Endometrial microvascular endothelial cells (primary cell): ENCODE results near the gene RICTOR. TPM values are rescaled to one million over a fixed set of nuclear protein-coding genes. Genes with fewer than 3 reads are reported as not detected.
"Not testable (repeated sequence)": the region's sequence is repeated elsewhere in the genome, so short reads cannot be mapped to it uniquely, and the experiment has no call there.

Experiments
- in situ Hi-C: cut with HindIII; loops from 2 replicates; pipeline ENCODE4 v1.10.0; 2017; ENCODE audit warnings: low sequenced_read_pairs, low pct_unique_long_range_greater_than_20kb; ENCODE audit errors: inconsistent ontology term
- total RNA-seq: library from RNA; depleted of rRNA; stranded (reverse); fragments of >200 nt; gene quantifications from one replicate; pipeline ENCODE4 v1.2.3, GENCODE V29; 2015; ENCODE audit errors: inconsistent ontology term

RICTOR gene
- total RNA-seq, 1 donor from 2014 or later: 14.7 TPM

DNA sequence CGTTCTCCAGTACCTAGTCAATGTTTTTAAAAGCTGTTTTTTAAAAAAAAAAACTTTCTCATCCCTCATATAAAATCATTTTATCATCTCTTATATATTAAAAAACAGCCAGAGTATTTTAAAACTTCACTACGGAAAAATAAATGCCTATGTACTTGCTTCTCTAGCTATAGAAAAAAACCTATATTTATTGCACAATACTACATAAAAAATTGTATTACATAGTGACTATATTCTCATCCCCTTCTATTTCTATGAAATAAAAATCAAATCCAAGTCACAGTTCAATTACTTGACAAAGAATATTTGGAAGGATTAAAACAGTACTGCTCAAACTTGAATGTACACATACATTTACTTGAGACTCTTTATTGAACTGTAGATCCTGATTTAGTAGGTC is 56.7 kb downstream of the RICTOR start:
- in situ Hi-C loops: no loop called here

- in situ Hi-C loops: no loop called here
These were observed 57.5 kb downstream of the RICTOR start for GRCh38 chr5:39016587-39017275.

DNA sequence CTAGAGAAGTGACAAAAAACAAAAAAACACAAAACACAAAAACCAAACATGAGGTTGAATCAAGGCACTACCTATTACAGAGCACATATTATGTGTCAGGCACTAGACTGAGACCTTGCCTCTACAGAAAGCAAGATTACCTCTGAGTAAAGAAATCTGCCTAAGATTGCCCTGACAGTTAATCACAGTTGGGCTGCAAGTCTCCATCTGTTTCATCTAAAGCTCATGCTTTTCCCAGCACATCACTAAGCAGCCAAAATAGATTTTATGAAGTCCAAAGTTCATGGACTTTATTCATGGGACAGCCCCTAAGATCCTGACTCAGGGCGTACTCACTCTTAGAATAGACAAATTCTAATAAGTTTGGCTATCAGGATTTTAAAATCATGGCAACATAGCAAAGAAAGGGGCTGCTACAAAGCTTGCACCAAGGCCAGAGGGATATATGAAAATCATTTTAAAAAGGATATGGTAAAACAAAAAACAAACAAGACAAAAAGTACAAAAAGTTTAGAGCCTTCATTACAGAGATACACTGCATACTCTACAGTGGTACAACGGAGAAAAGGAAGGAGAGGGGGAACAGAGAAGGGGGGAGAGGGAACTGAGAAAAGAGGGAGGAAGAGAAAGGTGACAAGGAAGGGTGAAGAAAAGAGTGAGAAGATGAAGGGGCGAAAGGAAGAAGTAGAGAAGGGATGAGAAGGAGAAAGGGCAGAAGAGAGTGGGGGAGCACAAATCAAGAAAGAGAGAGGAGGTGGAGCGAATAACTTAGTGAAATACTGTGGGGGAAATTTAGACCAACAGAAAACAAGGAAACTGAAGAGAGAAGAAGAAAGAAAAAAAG is 58.2 kb downstream of the RICTOR start:
- in situ Hi-C loops: no loop called here

DNA sequence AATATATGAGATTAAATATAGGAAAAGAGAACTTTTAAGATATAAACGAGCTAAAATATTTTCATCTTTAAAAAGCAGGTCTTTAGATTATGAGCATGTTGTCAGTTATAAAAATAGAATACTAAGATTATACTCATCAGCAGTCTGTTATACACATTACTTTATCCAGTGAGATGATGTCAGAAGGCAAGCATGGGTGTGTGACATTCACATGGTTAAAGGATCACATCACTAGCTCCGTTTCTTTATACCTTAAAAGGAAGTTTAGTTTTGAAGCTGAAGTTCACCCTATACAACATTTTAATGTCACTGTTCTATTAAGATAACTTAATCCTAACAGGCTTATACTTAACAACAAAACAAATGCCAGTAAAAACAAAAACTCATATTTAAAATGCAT is 59.6 kb downstream of the RICTOR start:
- in situ Hi-C loops: no loop called here

DNA sequence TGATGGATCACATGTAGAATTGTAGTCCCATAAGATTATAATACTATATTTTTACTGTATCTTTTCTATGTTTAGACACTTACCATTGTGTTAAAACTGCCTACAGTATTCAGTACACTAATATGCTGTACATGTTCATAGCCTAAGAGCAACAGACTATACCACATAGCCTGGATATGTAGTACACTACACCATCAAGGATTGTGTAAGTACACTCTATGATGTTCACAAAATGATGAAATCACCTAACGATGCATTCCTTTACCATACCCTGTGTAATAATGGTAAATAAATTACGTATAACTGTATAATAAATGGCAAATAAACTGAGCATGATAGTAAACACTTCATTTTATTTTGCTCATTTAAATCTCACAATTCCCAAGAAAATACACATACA is 60.3 kb downstream of the RICTOR start:
- in situ Hi-C loops: no loop called here

GRCh38 chr5:39010958-39011357 is 63.2 kb downstream of the RICTOR start:
- in situ Hi-C loops: not testable (repeated sequence)

- in situ Hi-C loops: no loop called here
These were observed 64.2 kb downstream of the RICTOR start for GRCh38 chr5:39009981-39010380.

DNA sequence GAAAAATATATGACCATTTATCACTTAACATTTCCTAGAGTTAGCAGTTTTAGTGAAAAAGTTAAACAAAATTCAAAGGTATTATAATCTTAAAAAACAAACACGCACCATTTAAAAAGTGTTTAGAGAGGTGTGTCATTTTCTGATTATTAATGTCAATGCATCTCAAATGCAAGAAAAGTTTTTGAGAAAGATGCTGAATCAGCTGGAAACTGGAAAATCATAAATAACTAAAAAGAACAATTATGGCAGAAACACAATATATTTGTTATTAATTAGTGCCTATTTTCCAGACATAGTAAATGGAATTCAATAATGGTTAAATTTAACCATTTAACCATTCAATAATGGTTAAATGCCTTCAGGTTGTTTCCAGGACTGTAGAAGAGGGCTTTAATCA is 64.9 kb downstream of the RICTOR start:
- in situ Hi-C loops: no loop called here

DNA sequence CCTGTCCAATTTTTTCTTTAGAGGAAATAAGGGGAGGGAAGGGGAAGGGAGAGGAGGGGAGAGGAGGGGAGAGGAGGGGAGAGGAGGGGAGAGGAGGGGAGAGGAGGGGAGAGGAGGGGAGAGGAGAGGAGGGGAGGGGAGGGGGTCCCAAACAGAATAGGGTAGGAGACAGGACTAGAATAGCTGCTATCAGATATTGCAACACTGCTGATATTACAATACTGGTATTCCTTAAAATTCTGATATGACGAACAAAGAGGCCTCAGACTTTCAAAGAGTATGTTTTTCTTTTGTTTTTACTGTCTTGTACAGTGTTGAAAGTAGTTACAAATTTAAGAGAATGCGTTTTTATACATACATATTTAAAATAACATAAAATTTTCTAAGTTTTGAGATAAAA is 67.5 kb downstream of the RICTOR start:
- in situ Hi-C loops: no loop called here

GRCh38 chr5:39005566-39006232 is 68.5 kb downstream of the RICTOR start:
- in situ Hi-C loops: no loop called here

DNA sequence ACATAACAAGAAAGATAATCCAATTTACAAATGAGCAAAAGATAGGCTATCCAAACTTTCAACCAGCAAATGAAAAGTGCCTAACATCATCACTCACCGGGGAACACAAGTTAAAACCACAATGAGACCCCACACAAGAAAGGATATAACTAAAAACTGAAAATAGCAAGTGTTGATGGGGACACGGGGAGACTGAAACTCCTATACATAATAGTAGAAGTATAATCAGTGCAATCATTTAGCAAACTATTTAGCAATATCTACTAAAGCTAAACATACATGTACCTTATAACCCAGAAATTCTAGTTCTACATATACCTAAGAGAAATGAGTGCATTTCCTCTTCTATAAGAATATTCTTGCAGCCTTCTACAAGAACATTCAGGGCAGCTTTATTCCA is 72.5 kb downstream of the RICTOR start:
- in situ Hi-C loops: no loop called here

DNA sequence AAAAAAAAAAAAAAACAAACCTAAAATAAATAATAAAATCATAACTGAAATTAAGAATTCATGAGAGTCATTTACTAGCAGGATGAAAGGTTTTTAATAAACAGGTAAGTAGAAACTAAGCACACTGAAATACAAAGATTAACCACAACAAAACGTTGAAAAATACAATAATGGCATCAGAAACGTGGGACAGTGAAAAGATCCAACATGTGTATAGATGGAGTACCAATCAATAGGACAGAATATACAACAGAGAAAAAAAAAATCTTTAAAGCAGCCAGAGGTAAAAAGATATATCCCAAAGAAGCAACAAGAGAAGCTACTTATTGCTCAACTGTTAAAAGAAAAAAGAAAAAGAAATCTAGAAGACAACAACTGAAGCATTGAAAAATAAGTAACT is 75.2 kb downstream of the RICTOR start:
- in situ Hi-C loops: no loop called here

DNA sequence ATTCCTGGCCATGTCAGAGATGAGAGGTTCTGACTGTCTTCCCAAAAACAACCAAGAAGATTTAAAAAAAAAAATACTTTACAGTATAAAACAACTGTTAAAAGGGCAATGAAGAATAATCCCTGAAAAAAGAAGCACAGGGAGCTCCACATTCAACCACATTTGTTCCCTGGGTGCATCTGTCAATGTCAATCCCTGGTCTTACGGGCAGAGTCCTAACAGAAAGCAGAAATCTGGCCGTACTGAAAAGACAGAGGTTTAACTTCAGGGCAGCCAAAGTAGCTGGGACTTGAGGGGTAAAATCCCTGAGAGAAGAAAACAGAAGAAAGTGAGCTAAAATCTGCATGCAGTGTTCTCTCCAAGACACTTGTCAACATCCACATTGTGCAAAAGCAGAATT is 76.6 kb downstream of the RICTOR start:
- in situ Hi-C loops: no loop called here

DNA sequence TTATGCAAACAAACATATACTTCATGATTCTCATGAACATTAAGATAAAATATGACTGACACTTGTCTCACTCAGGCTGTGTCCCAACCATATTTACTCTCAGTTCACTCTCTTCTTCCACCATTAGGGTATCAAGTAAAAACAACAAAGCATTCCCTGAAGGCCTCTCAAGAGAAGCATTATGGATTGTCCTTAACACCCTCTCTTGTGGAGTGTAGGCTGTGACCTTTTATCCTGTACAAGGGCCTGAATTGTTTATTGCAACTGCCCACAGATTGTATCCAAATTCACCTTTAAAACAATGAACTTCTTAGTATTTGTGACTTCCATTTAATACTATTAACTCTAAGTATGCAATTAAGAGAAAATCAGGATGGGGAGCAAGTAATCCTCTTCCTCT is 78.1 kb downstream of the RICTOR start:
- in situ Hi-C loops: no loop called here

DNA sequence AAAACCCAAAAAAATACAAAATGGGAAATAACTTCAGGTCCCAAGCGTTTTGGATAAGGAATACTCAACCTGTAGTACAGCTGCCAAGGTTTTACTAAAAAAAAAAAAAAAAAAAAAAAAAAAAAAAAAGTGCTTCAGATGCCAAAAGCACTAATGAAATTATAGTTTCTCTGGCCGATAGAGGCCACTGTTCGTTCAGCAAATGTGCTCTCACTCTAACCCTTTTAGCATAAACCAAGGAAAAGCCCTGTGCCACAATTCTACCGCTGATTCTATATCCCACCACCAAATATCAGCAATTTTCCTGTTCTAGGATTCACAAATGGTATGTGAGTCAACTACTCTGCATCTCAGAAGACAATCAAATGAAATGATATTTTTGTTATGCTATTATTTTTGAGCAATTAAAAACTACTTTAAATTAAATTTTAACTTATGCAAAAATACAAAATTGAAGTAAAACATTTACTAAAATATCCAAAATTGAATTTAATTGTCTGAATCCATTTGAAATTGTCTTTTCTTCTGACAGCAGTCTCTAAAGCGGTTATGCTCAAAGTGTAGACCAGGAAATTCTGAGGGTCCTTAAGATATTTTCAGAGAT is 79.8 kb downstream of the RICTOR start:
- in situ Hi-C loops: no loop called here

DNA sequence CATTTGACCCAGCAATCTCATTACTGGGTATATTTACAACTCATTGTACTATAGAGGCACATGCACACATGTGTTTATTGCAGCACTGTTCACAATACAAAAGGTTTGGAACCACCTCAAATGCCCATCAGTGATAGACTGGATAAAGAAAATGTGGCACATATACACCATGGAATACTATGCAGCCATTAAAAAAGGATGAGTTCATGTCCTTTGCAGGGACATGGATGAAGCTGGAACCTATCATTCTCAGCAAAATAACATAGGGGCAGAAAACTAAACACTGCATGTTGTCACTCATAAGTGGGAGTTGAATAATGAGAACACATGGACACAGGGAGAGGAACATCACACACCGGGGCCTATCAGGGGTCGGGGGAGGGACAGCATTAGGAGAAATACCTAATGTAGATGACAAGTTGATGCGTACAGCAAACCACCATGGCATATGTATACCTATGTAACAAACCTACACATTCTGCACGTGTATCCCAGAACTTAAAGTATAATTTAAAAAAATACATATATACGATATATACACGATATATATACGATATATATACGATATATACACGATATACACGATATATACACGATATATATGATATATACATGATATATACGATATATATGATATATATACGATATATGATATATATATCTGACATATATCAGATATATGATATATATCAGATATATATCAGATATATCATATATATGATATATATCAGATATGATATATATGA is 84.1 kb downstream of the RICTOR start:
- in situ Hi-C loops: not testable (repeated sequence)

- in situ Hi-C loops: no loop called here
These were observed 88.2 kb downstream of the RICTOR start for GRCh38 chr5:38985909-38986452.

DNA sequence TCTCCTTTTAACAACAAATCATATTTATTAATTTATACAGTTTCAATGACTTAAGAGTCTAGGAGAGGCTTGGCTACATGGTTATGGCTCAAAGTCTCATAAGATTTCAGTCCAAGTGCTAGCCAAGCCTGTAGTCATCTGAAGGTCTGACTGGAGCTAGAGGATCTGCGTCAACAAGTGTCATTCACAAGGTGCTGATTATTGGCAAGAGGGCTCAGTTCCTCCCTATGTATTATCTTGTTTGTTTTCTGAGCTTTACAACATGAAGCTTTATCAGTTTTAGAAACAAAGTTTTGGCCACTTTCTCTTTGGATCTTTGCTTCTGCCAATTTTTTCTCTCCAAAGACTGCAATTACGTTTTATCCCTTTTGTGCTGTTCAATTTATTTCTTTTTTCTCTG is 94.7 kb downstream of the RICTOR start:
- in situ Hi-C loops: no loop called here

- in situ Hi-C loops: no loop called here
These were observed 96.2 kb downstream of the RICTOR start for GRCh38 chr5:38978036-38978435.
